ENCODE measurements around the gene RAB11A.

The RAB11A gene

GRCh38 chr15:65869126-65869953 lies at the start of gene RAB11A:
RAB11A (plus strand) TSS chr15:65869491; CDS start chr15:65869586, 95 bp downstream.
- DNase-seq (ENCODE audit: low spot score): peak; percentile 77

DNA sequence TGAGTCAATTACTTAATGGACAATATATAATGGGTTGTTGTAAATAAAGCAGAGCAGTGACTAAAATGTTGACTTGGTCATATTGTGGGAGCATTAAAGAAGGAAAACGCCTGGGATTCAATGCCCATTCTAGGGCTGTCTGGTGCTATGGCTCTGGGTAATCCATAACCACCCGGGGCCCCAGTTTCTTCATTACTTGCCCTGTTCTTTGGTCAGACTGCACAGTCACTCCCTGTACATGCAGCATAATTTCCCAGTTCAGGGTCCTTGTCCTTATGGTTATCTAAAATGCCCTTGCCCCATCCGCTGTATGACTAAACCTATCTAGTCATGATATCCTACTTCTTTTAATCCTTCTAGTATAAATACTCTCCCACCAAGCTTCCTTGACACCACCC lies 49.7 kb upstream of the RAB11A start:
- no peak for DNase-seq (ENCODE audit: low spot score)

DNA sequence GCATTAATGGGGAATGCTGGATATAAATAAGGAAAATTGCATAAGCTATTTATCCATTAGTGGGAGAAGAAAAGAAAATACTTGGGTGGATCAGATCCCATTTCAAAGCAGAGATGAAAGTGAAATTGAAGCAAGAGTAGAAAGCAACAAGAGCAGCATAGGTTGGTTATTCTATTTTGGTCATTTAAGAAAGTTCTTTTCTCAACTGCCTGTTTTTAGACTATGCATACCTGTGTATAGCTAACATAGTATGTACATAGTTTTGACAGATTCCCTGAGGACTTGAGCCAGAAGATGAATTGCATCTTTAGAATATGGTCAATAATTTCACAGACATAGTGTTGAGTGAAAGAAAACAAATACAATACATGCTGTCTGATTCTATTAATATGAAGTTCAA lies 48.2 kb upstream of the RAB11A start:
- no peak for DNase-seq (ENCODE audit: low spot score)

GRCh38 chr15:65822316-65822715 lies 47.0 kb upstream of the RAB11A start:
- no peak for DNase-seq (ENCODE audit: low spot score)

GRCh38 chr15:65824031-65824743 lies 45.1 kb upstream of the RAB11A start:
- DNase-seq (ENCODE audit: low spot score): peak; percentile 23

- DNase-seq (ENCODE audit: low spot score): no peak
These were observed 44.2 kb upstream of the RAB11A start for GRCh38 chr15:65824941-65825544.

DNA sequence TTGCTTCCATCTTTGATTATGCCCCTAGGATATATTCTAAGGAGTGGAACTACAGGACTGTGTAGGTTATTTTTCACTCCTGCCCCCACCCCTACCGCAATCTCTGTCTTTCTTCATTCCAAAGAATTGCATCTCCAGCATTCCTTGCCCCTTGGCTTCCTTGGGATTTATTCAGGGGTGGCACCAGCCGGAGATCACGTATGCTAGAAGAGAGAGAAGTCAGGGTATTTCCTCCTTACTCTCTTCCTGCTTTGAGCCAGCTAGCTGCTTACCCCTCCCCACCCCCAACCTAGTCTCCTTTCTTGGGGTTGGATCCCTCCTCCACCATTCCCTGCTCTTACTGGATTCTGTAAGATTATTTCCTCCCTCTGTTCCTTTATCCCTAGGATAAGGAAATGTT lies 42.2 kb upstream of the RAB11A start:
- DNase-seq (ENCODE audit: low spot score): no peak

DNA sequence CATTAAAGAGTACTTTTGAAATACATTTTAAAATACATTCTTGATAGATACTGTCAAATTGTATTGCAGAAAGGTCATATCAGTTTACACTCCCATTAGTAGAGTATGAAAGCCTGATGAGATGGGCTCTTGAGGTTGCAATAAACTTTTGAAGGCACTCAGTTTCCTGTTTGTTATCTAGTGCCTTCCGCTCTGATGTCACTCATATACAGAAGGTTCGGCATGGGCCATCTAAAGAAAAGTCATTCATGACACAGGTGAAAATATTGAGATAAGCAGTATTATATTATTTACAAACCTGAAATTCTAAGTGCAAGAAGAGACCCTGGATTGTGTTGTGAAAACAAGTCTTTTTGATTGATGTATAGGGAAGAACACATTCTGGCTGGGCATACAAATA lies 40.7 kb upstream of the RAB11A start:
- DNase-seq (ENCODE audit: low spot score): no peak

DNA sequence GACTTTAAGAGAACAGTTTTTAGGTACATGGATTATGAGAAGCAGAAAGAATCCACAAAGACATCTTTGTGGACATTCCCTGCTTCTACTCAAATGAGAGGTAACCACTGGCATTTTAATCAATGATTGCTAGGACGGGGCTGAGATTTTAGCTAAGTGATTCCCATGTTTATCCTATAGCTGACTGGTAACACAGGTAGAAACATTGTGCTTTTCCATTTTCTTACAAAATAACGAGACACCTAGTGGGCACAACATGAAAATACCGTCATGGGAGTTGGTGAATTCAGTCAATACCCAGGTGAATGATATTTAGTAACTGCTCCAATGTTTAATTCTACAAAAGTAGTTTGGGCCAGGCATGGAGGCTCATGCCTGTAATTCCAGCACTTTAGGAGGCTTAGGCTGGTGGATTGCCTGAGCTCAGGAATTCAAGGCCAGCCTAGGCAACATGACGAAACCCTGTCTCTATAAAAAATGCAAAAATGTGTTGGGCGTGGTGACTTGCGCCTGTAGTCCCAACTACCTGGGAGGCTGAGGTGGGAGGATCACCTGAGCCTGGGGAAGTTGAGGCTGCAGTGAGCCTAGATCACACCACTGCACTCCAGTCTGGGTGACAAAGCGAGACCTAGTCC lies 40.0 kb upstream of the RAB11A start:
- DNase-seq (ENCODE audit: low spot score): no peak

GRCh38 chr15:65832549-65833364 lies 36.5 kb upstream of the RAB11A start:
- DNase-seq (ENCODE audit: low spot score): no peak

GRCh38 chr15:65833501-65834205 lies 35.6 kb upstream of the RAB11A start:
- DNase-seq (ENCODE audit: low spot score): no peak

GRCh38 chr15:65834603-65835282 lies 34.5 kb upstream of the RAB11A start:
- no peak for DNase-seq (ENCODE audit: low spot score)

DNA sequence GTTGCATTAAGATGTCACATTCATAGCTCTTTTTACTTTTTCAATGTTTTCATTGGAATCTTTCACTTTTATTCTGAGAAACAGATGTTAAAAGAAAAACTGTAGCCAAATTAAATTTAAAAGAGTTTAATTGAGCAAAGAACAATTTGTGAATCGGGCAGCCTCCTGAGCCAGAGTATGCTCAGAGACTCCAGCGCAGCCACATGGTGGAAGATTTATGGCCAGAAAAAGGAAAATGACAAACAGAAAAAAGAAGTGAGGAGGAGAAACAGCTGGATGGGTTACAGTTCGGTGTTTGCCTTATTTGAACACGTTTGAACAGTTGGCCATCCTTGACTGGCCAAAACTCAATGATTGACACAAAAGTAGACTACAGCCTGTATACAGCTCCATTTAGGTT lies 33.8 kb upstream of the RAB11A start:
- DNase-seq (ENCODE audit: low spot score): no peak

DNA sequence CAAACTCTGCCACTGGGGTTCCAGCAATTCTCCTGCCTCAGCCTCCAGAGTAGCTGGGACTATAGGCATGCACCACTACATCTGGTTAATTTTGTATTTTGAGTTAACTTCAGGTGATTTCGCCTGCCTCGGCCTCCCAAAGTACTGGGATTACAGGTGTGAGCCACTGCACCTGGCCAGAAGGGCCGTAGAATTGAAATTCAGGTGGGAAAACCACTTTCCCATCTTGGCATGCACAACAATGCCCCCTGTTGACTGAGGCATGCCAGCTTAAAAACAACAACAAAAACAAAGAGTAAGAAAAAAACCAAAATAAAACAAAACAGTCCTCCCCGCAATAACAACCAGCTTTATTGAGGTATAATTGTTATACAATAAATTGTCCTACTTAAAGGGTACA lies 32.6 kb upstream of the RAB11A start:
- no peak for DNase-seq (ENCODE audit: low spot score)

DNA sequence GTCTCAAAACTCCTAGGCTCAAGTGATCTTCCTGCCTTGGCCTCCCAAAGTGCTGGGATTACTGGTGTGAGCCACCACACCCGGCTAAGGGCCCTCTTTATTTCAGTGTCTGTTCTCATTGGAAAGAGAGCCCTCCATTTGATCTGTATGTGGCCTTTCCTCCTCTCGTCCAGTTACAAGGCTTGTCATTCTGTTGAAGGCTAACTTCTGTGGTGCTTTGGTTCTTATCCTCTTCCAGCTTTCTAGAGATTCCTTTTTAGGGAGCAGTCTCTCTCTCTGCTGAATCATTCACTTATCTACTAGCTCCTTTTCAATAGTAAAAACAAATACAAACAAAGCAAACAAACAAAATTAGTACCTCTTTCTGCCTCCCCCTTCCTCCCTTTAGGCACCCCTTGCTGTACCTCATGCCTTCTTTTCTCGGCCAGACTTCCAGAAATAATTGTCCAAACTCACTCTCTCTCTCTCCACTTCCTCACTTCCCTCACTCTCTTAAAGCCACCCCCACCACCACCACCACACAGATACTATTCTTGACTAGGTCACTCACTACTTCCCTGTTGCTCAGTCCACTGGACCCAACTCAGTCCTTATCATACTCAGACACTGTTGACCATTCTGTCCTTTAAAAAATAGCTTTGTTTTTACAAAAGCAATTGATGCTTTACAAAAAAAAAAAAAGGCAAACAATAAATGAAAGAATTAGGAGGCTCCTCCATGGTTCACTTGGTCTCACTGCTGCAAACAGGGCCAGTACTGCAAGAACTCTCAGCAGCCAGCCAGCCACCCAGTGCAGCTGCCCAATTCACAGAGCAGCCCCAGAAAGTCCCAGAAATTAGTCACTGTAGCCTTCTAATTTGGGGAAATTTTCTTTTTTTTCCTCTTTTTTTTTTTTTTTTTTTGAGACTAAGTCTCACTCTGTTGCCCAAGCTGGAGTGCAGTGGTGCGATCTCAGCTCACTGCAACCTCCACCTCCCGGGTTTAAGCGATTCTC lies 31.7 kb upstream of the RAB11A start:
- DNase-seq (ENCODE audit: low spot score): no peak

- DNase-seq (ENCODE audit: low spot score): no peak
These were observed 29.9 kb upstream of the RAB11A start for GRCh38 chr15:65839354-65839901.

DNA sequence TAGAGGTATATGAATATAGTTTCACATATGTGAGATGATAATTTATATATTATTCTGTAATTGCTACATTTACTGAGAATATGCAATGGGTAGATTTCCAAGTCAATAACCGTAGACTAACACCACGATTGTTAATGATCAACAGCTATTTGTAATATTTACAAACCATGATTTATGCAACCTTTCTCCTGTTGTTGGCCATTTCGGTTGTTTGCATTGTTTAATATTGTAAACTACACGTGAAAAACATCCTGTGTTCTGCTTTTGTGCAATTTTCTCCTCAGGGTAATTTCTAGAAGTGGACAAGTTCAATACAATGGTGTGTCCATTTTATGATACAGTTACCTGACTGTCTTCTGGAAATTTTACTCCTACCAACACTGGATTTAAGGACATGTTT lies 29.3 kb upstream of the RAB11A start:
- no peak for DNase-seq (ENCODE audit: low spot score)

DNA sequence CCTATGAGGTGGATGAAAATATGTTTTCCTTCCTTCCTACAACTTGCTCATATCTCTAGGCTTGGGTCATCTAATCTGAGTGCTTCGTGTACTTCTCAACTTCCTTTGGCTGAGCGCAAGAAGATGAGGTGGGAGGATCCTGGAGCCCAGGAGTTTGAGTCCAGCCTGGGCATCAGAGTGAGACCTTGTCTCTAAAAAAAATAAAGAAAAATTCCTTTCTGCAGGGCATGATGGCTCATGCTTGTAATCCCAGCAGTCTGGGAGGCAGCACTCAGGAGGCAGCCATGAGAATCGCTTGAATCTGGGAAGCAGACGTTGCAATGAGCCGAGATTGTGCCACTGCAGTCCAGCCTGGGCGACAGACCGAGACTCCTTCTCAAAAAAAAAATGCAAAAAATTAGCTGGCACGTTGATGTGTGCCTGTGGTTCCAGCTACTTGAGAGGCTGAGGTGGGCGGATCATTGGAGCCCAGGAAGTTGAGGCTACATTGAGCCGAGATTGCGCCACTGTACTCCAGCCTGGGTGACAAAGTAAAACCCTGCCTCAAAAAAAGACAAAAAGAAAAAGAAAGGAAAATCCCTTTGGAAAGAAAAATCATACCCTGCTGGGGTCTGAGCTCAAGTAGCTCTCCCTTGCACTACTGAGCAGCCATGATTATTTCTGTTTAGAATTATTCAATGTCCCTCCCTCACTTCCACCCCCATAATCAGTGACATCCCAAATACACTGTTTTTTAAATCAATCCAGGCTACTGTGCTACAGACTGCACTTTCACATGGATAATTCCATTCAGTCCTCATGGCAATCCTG lies 28.0 kb upstream of the RAB11A start:
- no peak for DNase-seq (ENCODE audit: low spot score)

Data from COLO829 (cell line).